SHP77 treated with DMSO at 0.1 percent for 48 hours (cell line): Measurements from ENCODE around the gene CTSF.

Source experiments
- DNase-seq: peaks from one replicate; lab custom pipeline; 2025; lab: John Stamatoyannopoulos, UW

Gene CTSF

GRCh38 chr11:66532784-66533183, 35.6 kb downstream of the CTSF start:
- DNase-seq, result no peak

GRCh38 chr11:66531841-66532240, 36.6 kb downstream of the CTSF start:
- DNase-seq, result no peak

- no peak for DNase-seq
These were observed 37.3 kb downstream of the CTSF start for GRCh38 chr11:66530927-66531709.

GRCh38 chr11:66529655-66530054, 38.8 kb downstream of the CTSF start:
- no peak for DNase-seq

GRCh38 chr11:66529069-66529468, 39.3 kb downstream of the CTSF start:
- no peak for DNase-seq

GRCh38 chr11:66524304-66525040, 43.9 kb downstream of the CTSF start:
- DNase-seq, result no peak

- DNase-seq, result no peak
These were observed 44.8 kb downstream of the CTSF start for GRCh38 chr11:66523611-66524010.
